ENCODE results near the gene FAM13C.

DNA sequence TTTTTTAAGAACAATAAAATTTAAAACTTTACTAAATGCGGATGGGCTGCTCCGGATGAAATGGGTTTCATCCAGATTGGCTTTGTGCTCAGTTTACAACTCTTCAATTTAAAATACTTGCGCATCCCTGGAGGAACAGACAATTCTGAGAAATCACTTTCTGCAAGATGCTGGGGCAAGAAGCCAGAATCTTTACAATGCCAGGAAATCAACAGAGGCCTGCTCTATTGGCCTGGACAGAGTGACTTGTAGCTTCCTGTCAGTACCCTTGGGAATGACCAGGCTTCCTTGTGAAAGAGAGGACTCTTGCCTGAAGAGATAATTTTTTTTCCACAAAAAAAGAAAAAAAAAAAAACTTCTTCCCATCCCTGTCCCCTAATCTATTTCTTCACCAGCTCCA lies 3.9 kb upstream of the FAM13C start:
- TF ChIP-seq, protein P1, sequence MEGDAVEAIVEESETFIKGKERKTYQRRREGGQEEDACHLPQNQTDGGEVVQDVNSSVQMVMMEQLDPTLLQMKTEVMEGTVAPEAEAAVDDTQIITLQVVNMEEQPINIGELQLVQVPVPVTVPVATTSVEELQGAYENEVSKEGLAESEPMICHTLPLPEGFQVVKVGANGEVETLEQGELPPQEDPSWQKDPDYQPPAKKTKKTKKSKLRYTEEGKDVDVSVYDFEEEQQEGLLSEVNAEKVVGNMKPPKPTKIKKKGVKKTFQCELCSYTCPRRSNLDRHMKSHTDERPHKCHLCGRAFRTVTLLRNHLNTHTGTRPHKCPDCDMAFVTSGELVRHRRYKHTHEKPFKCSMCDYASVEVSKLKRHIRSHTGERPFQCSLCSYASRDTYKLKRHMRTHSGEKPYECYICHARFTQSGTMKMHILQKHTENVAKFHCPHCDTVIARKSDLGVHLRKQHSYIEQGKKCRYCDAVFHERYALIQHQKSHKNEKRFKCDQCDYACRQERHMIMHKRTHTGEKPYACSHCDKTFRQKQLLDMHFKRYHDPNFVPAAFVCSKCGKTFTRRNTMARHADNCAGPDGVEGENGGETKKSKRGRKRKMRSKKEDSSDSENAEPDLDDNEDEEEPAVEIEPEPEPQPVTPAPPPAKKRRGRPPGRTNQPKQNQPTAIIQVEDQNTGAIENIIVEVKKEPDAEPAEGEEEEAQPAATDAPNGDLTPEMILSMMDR (tag by site-specific recombination; IDR thresholded peaks at IDR 0.05): no peak
- TF ChIP-seq ZNF558 (tag by site-specific recombination; IDR thresholded peaks at IDR 0.05) (no peak), YY1 (tag by site-specific recombination; IDR thresholded peaks at IDR 0.05) (no peak), ZNF501 (tag by site-specific recombination; IDR thresholded peaks at IDR 0.05) (no peak), TCF7L2 (IDR thresholded peaks at IDR 0.05; ENCODE audit: borderline replicate concordance, low read depth, low read length) (no peak), SP7 (tag by site-specific recombination; IDR thresholded peaks at IDR 0.05) (no peak), ZNF175 (tag by site-specific recombination; IDR thresholded peaks at IDR 0.05) (no peak), ZNF138 (tag by site-specific recombination; IDR thresholded peaks at IDR 0.05; ENCODE audit: borderline replicate concordance) (no peak), ZNF548 (tag by site-specific recombination; IDR thresholded peaks at IDR 0.05) (no peak)
- TF ChIP-seq, protein P2, sequence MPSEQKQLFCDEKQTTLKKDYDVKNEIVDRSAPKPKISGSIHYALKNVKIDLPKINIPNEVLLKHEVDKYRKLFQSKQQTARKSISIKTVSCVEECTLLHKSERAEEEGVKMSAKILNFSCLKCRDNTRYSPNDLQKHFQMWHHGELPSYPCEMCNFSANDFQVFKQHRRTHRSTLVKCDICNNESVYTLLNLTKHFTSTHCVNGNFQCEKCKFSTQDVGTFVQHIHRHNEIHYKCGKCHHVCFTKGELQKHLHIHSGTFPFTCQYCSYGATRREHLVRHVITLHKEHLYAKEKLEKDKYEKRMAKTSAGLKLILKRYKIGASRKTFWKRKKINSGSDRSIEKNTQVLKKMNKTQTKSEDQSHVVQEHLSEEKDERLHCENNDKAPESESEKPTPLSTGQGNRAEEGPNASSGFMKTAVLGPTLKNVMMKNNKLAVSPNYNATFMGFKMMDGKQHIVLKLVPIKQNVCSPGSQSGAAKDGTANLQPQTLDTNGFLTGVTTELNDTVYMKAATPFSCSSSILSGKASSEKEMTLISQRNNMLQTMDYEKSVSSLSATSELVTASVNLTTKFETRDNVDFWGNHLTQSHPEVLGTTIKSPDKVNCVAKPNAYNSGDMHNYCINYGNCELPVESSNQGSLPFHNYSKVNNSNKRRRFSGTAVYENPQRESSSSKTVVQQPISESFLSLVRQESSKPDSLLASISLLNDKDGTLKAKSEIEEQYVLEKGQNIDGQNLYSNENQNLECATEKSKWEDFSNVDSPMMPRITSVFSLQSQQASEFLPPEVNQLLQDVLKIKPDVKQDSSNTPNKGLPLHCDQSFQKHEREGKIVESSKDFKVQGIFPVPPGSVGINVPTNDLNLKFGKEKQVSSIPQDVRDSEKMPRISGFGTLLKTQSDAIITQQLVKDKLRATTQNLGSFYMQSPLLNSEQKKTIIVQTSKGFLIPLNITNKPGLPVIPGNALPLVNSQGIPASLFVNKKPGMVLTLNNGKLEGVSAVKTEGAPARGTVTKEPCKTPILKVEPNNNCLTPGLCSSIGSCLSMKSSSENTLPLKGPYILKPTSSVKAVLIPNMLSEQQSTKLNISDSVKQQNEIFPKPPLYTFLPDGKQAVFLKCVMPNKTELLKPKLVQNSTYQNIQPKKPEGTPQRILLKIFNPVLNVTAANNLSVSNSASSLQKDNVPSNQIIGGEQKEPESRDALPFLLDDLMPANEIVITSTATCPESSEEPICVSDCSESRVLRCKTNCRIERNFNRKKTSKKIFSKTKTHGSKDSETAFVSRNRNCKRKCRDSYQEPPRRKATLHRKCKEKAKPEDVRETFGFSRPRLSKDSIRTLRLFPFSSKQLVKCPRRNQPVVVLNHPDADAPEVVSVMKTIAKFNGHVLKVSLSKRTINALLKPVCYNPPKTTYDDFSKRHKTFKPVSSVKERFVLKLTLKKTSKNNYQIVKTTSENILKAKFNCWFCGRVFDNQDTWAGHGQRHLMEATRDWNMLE (tag by site-specific recombination; conservative IDR thresholded peaks at IDR 0.05; ENCODE audit: low read depth): no peak
- TF ChIP-seq, protein P3, sequence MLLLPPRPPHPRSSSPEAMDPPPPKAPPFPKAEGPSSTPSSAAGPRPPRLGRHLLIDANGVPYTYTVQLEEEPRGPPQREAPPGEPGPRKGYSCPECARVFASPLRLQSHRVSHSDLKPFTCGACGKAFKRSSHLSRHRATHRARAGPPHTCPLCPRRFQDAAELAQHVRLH (tag by site-specific recombination; IDR thresholded peaks at IDR 0.05): no peak
- TF ChIP-seq, protein P4, sequence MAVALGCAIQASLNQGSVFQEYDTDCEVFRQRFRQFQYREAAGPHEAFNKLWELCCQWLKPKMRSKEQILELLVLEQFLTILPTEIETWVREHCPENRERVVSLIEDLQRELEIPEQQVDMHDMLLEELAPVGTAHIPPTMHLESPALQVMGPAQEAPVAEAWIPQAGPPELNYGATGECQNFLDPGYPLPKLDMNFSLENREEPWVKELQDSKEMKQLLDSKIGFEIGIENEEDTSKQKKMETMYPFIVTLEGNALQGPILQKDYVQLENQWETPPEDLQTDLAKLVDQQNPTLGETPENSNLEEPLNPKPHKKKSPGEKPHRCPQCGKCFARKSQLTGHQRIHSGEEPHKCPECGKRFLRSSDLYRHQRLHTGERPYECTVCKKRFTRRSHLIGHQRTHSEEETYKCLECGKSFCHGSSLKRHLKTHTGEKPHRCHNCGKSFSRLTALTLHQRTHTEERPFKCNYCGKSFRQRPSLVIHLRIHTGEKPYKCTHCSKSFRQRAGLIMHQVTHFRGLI (tag by site-specific recombination; IDR thresholded peaks at IDR 0.05): no peak

Measured in HEK293 (cell line).